Type B pancreatic cell (in vitro differentiated cells): ENCODE data around the gene ACKR4. TPM values are rescaled to one million over a fixed set of nuclear protein-coding genes. Genes with fewer than 3 reads are reported as not detected.

Experiments
- DNase-seq: peaks from one replicate; pipeline ENCODE4 v3.0.0; 2021; ENCODE audit warnings: mixed read lengths; ENCODE audit not compliant: unreplicated experiment; ENCODE audit errors: extremely low spot score
- H3K27ac Mint-ChIP-seq: 2 replicates; pipeline ENCODE4 v1.8.0; 2021; ENCODE audit warnings: mild to moderate bottlenecking, mixed read lengths
- H3K27me3 Mint-ChIP-seq: 2 replicates; pipeline ENCODE4 v1.8.0; 2021; ENCODE audit warnings: mixed read lengths
- H3K36me3 Mint-ChIP-seq: 2 replicates; pipeline ENCODE4 v1.8.0; 2021; ENCODE audit warnings: mixed read lengths
- H3K4me1 Mint-ChIP-seq: one replicate; pipeline ENCODE4 v1.8.0; 2021; ENCODE audit warnings: mixed read lengths; ENCODE audit not compliant: unreplicated experiment
- H3K4me3 Mint-ChIP-seq: 2 replicates; pipeline ENCODE4 v1.8.0; 2021; ENCODE audit warnings: mild to moderate bottlenecking, mixed read lengths
- H3K9me3 Mint-ChIP-seq: 2 replicates; pipeline ENCODE4 v1.8.0; 2021; ENCODE audit warnings: mixed read lengths
- total RNA-seq: library from RNA; stranded (reverse); gene quantifications from 2 replicates; pipeline ENCODE4 v1.2.1, GENCODE V29; 2021; ENCODE audit warnings: low replicate concordance
- TF ChIP-seq, protein P1 (sequence below): fragments of 200-600 bp; sonication (generic); conservative IDR thresholded peaks from 2 replicates; pipeline ENCODE4 v1.5.0; 2021; ENCODE audit warnings: antibody characterized with exemption, mild to moderate bottlenecking

Gene ACKR4
- total RNA-seq, 1 donor from 2014 or later: 1.9 TPM

DNA sequence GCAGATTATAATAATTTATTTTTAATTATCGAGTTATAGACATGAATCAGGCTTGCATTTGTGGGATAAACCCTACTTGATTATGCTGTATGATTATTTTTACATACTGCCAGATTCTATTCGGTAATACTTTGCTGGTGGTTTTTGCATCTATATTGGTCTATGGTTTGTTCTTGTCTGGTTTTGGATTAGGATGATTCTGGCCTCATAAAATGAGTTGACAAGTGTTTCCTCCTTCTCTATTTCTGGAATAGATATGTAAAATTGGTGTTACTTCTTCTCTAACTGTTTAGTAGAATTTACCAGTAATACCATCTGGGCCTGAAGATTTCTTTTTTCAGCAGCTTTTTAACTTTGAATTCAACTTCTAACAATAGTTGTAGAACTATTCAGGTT lies 33.0 kb upstream of the ACKR4 start:
- DNase-seq: no peak
- Mint-ChIP-seq H3K36me3 (peaks cover 8% of the 10 kb centered on the region), H3K4me1 (no peaks in the 10 kb centered on the region), H3K9me3 (no peaks in the 10 kb centered on the region), H3K27ac (no peak overlapping the region), H3K4me3 (no peak overlapping the region), H3K27me3 (no peaks in the 10 kb centered on the region)
- TF ChIP-seq, protein P1, sequence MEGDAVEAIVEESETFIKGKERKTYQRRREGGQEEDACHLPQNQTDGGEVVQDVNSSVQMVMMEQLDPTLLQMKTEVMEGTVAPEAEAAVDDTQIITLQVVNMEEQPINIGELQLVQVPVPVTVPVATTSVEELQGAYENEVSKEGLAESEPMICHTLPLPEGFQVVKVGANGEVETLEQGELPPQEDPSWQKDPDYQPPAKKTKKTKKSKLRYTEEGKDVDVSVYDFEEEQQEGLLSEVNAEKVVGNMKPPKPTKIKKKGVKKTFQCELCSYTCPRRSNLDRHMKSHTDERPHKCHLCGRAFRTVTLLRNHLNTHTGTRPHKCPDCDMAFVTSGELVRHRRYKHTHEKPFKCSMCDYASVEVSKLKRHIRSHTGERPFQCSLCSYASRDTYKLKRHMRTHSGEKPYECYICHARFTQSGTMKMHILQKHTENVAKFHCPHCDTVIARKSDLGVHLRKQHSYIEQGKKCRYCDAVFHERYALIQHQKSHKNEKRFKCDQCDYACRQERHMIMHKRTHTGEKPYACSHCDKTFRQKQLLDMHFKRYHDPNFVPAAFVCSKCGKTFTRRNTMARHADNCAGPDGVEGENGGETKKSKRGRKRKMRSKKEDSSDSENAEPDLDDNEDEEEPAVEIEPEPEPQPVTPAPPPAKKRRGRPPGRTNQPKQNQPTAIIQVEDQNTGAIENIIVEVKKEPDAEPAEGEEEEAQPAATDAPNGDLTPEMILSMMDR: no peak

DNA sequence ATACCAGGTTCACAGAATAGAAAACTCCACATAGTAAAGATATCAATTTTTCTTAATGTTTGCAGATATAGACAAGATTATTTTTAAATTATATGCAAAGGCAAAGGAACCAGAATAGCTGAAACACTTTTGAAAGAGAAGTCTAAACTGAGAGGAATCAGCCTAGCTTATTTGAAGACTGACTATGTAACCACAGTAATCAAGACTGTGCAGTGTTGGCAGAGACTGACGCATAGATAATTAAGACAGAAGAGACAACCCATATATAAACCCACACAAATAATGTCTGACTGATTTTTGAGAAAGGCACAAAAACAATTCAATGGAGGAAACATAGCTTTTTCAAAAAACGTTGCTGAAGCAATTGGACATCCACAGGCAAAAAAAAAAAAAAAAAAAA lies 28.6 kb upstream of the ACKR4 start:
- no peak for DNase-seq
- Mint-ChIP-seq H3K9me3 (peaks cover 4% of the 10 kb centered on the region), H3K4me1 (no peaks in the 10 kb centered on the region), H3K27ac (no peak overlapping the region), H3K4me3 (no peak overlapping the region), H3K27me3 (no peaks in the 10 kb centered on the region), H3K36me3 (peaks cover 16% of the 10 kb centered on the region)
- TF ChIP-seq, protein P1: no peak

DNA sequence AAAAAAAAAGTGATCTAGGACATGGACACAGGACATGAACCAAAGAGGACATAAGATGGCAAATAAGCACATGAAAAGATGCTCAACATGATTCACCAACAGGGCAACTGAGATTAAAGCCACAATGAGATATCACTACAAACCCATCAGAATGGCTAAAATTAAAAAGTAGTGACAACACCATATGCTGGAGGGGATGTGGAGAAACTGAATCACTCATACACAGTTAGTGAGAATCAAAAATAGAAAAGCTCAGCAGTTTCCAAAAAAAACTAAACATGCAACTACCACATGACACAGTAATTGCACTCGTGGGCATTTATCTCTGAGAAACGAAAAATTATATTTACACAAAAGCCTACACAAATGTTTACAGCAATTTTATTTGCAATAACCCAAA lies 27.9 kb upstream of the ACKR4 start:
- TF ChIP-seq, protein P1: no peak
- Mint-ChIP-seq H3K36me3 (peaks cover 16% of the 10 kb centered on the region), H3K4me1 (no peaks in the 10 kb centered on the region), H3K27me3 (no peaks in the 10 kb centered on the region), H3K27ac (no peak overlapping the region), H3K9me3 (peaks cover 4% of the 10 kb centered on the region), H3K4me3 (no peak overlapping the region)
- no peak for DNase-seq

DNA sequence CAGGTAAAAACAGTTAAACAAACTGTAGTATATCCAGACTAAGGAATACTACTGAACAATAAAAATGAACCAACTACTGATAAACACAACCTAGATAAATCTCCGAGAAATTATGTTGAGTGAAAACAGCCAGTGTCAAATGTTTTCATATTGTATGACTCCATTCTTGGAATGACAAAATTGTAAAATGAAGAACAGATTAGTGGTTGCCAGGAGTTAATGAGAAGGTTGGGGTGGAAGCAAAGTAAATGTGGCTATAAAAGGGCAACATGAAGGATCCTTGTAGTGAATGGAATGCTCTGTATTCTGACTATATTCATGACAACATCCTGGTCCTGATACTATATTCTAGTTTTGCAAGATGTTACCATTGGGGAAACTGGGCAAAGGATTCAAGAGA lies 27.5 kb upstream of the ACKR4 start:
- no peak for DNase-seq
- Mint-ChIP-seq H3K4me1 (no peaks in the 10 kb centered on the region), H3K27ac (no peak overlapping the region), H3K4me3 (no peak overlapping the region), H3K27me3 (no peaks in the 10 kb centered on the region), H3K9me3 (peaks cover 4% of the 10 kb centered on the region), H3K36me3 (peaks cover 16% of the 10 kb centered on the region)
- TF ChIP-seq, protein P1: no peak

DNA sequence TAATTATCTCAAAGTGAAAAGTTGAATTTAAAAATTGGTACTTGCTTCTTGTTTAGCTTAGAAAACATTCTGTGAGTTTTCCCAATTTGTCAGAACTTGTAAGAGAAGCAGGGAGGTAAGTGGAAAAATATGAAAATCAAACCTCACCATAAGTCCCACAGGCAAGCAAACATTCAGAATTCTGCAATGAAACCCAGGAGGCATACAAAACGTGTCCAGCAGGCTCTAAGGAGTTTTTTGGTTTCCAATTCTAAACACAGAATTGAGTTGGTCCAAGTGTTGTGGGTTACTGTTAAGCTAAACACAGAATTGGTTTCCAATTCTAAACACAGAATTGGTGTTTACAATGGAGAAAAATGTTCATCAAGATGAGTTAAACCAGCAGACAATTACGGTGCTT lies 27.1 kb upstream of the ACKR4 start:
- H3K9me3 Mint-ChIP-seq: peaks cover 4% of the 10 kb centered on the region
- no peaks in the 10 kb centered on the region for H3K27me3 Mint-ChIP-seq
- H3K27ac Mint-ChIP-seq: no peak overlapping the region
- H3K4me3 Mint-ChIP-seq: no peak overlapping the region
- H3K36me3 Mint-ChIP-seq: peaks cover 16% of the 10 kb centered on the region
- TF ChIP-seq, protein P1: no peak
- H3K4me1 Mint-ChIP-seq: no peaks in the 10 kb centered on the region
- no peak for DNase-seq

DNA sequence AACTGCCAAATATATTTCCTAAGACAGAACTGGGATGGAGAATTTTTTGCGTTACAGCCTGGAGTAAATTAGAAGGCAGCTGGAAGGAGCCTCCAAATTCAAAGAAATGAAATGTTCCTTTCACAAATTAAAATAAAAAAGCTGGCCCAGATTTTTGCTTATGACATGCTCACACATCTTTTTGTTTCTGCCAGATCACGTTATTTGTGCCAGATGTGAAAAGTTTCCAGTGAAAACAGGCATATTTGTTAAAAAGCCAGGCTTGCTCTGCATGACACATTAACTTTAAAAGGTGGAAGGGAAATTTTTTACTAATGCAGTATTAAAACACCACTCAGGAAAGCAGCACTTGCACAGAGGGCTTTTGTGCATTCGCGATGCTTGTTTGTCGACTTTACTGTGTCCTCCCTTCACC lies 23.3 kb upstream of the ACKR4 start:
- Mint-ChIP-seq H3K36me3 (peaks cover 17% of the 10 kb centered on the region), H3K27me3 (no peaks in the 10 kb centered on the region), H3K4me3 (no peak overlapping the region), H3K4me1 (no peaks in the 10 kb centered on the region), H3K27ac (no peak overlapping the region), H3K9me3 (peaks cover 4% of the 10 kb centered on the region)
- TF ChIP-seq, protein P1: no peak
- DNase-seq: no peak
